Measurements from ENCODE around the gene ELL. TPM values are rescaled to one million over a fixed set of nuclear protein-coding genes. Genes with fewer than 3 reads are reported as not detected.
A peak's percentile ranks its signal among the peaks of the same experiment; 100 is the strongest.

ELL gene
- total RNA-seq, 4 donors from 2014 or later: 9.1 to 35.1 (median 20.1) TPM

DNA sequence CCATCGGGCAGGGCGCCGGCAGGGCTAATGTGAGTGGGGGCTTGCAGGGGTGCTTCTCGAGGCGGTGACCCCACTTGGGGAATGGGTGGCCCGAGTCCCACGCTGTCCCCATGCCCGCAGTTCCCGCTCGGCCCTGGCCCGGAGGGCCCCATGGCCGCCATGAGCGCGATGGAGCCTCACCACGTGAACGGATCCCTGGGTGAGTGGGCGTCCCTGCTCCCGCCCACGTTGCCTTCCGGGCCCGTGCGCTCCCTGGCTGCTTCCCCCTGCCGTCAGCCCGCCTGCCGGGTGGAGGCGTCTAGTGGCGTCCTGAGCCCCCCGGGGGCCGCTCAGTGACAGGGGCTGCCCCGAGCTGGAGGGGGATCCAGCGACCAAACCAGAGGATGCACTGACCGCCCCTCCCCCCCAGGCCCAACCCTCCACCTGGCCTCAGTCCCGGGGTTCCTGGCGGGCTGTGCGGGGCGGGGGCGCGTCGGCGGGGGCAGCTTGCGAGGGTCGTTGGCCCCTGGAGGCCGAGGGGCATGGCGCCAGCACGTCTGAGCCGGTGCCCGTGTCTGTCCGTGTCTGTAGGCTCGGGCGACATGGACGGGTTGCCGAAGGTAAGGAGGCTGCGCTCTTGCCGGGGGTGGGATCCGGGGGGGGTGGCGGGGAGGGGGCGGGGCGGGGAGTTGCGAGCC lies 88.7 kb downstream of the ELL start:
- intact Hi-C loops (cut with DNase I): no loop called here
- no peak for DNase-seq (ENCODE audit: extremely low spot score)
- peak overlapping the region; percentile 56 to 65 (median 62) for H3K4me3 ChIP-seq
- peaks cover 0 to 28% (median 22%) of the 10 kb centered on the region in 4 donors for H3K36me3 ChIP-seq
- H3K27me3 ChIP-seq: no peaks in the 10 kb centered on the region
- H3K27ac ChIP-seq (replicated peaks in 1 of 4): peak overlapping the region; percentile 68 to 79 (median 72)
- no peaks in the 10 kb centered on the region for H3K9me3 ChIP-seq
- WGBS: 30% methylated on average over 13 of the region's 59 CpGs
- TF ChIP-seq POLR2A (IDR thresholded peaks at IDR 0.05; ENCODE audit: low read depth) (no peak), POLR2AphosphoS5 (IDR thresholded peaks at IDR 0.05) (peak; percentile 15 to 25)
- peaks cover 44 to 86% (median 67%) of the 10 kb centered on the region in 4 donors for H3K4me1 ChIP-seq

DNA sequence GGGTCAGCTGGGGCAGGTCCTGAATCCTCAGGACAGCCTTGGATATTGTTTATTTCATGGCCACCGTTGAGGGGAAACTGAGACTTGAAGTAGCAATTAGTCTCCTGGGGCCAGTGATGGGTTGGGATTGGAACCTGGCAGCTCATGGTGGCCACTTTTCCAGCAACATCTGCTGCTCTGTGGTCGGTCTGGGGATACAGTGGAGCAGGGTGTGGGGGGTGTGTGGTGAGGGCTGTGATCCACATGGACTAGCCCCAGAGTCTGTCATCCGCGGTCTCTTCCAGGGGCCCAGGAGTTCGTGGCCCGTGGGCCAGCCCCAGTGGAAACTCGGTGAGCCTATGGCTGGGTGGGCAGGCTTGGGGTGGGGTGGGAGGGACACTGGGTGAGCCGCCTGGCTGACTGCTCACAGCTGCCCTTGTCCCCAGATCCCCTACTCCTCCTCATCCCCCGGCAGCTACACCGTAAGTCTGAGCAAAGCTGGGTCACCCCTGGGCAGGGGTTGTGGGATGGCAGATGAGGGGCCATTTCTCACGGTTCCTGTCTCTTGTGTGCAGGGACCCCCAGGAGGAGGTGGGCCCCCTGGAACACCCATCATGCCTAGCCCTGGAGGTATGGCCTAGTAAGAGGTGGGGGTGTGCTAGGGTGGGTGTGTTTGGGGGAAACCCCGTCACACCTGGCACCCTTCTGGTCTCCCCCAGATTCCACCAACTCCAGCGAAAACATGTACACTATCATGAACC lies 89.4 kb downstream of the ELL start:
- H3K4me3 ChIP-seq: peak overlapping the region; percentile 56 to 65 (median 62)
- intact Hi-C loops (cut with DNase I): no loop called here
- peaks cover 41 to 83% (median 65%) of the 10 kb centered on the region in 4 donors for H3K4me1 ChIP-seq
- no peak for DNase-seq (ENCODE audit: extremely low spot score)
- no peaks in the 10 kb centered on the region for H3K9me3 ChIP-seq
- peak overlapping the region in 3 of 4 donors; percentile 69 to 79 (median 74) for H3K27ac ChIP-seq (replicated peaks in 1 of 4)
- H3K27me3 ChIP-seq: no peaks in the 10 kb centered on the region
- peaks cover 0 to 32% (median 25%) of the 10 kb centered on the region in 4 donors for H3K36me3 ChIP-seq
- TF ChIP-seq EP300 (IDR thresholded peaks at IDR 0.05) (no peak), POLR2AphosphoS5 (IDR thresholded peaks at IDR 0.05) (no peak)
- TF ChIP-seq, protein P1, sequence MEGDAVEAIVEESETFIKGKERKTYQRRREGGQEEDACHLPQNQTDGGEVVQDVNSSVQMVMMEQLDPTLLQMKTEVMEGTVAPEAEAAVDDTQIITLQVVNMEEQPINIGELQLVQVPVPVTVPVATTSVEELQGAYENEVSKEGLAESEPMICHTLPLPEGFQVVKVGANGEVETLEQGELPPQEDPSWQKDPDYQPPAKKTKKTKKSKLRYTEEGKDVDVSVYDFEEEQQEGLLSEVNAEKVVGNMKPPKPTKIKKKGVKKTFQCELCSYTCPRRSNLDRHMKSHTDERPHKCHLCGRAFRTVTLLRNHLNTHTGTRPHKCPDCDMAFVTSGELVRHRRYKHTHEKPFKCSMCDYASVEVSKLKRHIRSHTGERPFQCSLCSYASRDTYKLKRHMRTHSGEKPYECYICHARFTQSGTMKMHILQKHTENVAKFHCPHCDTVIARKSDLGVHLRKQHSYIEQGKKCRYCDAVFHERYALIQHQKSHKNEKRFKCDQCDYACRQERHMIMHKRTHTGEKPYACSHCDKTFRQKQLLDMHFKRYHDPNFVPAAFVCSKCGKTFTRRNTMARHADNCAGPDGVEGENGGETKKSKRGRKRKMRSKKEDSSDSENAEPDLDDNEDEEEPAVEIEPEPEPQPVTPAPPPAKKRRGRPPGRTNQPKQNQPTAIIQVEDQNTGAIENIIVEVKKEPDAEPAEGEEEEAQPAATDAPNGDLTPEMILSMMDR (IDR thresholded peaks at IDR 0.05): no peak
- 77% methylated on average over 6 of the region's 13 CpGs for WGBS

DNA sequence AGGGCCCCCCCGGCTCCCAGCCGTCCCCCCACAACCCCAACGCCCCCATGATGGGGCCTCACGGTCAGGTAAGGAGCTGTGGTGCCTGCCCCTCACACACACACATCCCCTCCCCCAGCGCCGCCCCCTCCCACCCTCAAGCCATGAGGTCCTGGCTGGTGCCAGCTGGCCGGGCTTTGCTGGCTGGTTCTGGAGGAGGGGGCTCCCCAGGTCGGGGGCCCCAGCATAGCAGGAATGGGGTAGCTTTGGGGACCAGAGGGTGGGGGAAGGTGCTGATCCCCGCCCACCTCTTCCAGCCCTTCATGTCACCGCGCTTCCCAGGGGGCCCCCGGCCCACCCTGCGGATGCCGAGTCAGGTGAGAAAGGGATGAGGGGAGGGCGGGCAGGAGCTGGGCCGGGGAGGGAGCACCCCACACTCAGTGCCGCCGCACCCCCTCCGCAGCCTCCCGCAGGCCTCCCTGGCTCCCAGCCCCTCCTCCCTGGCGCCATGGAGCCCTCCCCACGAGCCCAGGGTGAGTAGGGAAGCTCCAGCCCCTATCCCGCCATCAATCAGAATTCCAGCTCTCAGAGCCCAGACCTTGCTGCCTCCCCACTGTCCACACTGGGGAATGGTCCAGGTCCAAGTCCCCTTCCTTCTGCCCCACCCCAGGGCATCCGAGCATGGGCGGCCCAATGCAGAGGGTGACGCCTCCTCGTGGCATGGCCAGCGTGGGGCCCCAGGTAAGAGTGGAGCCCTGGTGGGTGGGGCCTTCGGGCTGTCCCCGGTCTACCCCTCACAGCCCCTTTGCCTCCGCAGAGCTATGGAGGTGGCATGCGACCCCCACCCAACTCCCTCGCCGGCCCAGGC lies 90.3 kb downstream of the ELL start:
- DNase-seq (ENCODE audit: extremely low spot score): no peak
- Histone ChIP-seq H3K4me3 (no peak overlapping the region), H3K27me3 (no peaks in the 10 kb centered on the region), H3K36me3 (peaks cover 0 to 32% (median 25%) of the 10 kb centered on the region in 4 donors), H3K27ac (replicated peaks in 1 of 4) (no peak overlapping the region), H3K9me3 (no peaks in the 10 kb centered on the region), H3K4me1 (peaks cover 41 to 83% (median 65%) of the 10 kb centered on the region in 4 donors)
- no peak for TF ChIP-seq POLR2A (IDR thresholded peaks at IDR 0.05; ENCODE audit: low read depth)
- TF ChIP-seq EP300 (IDR thresholded peaks at IDR 0.05): no peak
- no peak for TF ChIP-seq POLR2AphosphoS5 (IDR thresholded peaks at IDR 0.05)
- TF ChIP-seq, protein P1 (IDR thresholded peaks at IDR 0.05): no peak
- 76% methylated on average over 13 of the region's 34 CpGs for WGBS
- intact Hi-C loops (cut with DNase I): no loop called here

DNA sequence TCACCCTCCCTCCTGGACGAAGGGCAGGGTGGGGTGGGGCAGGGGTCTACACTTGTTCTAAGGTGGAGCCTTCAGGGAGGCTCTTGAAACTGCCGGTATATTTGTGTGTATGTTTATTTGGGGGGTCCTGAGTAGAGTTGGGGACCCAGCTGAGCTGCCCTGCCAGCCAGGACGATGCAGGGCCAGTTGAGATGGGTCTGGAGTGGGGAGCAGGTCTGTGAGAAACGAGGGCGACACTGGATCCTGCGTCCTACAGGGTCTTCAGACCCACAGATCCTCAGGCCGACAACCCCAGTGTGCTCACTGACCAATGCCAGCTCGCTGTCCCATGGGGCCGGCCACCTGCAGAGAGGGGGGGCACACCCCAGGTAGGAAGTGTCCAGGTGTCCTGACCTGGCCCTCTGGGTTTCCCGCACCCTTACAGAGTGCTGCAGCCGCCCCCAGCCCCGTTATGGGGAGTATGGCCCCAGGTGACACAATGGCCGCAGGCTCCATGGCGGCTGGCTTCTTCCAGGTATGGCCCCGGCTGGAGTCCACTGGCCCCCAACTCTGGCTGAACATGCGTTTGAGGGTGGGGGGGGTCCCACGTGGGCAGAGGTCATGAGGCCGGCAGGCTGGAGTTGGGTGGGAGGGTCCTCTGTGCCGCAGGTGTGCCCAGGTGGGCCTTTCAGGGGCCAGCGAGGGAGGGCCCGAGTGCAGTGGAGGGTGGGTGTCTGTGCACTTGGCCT lies 91.3 kb downstream of the ELL start:
- Histone ChIP-seq H3K27ac (replicated peaks in 1 of 4) (peak overlapping the region in 1 of 4 donors; percentile 86), H3K27me3 (no peaks in the 10 kb centered on the region), H3K36me3 (peaks cover 0 to 26% (median 21%) of the 10 kb centered on the region in 4 donors), H3K4me3 (no peak overlapping the region), H3K9me3 (no peaks in the 10 kb centered on the region), H3K4me1 (peaks cover 49 to 90% (median 73%) of the 10 kb centered on the region in 4 donors)
- 88% methylated on average over 11 of the region's 21 CpGs for whole genome bisulfite sequencing
- intact Hi-C loops (cut with DNase I): no loop called here
- TF ChIP-seq, protein P1 (IDR thresholded peaks at IDR 0.05): no peak
- TF ChIP-seq POLR2AphosphoS5 (IDR thresholded peaks at IDR 0.05): no peak
- no peak for TF ChIP-seq POLR2A (IDR thresholded peaks at IDR 0.05; ENCODE audit: low read depth)
- no peak for DNase-seq (ENCODE audit: extremely low spot score)
